ENCODE results near the gene THSD8. TPM values are rescaled to one million over a fixed set of nuclear protein-coding genes. Genes with fewer than 3 reads are reported as not detected.

THSD8 gene
- total RNA-seq, 1 donor from 2014 or later: 2.8 TPM

DNA sequence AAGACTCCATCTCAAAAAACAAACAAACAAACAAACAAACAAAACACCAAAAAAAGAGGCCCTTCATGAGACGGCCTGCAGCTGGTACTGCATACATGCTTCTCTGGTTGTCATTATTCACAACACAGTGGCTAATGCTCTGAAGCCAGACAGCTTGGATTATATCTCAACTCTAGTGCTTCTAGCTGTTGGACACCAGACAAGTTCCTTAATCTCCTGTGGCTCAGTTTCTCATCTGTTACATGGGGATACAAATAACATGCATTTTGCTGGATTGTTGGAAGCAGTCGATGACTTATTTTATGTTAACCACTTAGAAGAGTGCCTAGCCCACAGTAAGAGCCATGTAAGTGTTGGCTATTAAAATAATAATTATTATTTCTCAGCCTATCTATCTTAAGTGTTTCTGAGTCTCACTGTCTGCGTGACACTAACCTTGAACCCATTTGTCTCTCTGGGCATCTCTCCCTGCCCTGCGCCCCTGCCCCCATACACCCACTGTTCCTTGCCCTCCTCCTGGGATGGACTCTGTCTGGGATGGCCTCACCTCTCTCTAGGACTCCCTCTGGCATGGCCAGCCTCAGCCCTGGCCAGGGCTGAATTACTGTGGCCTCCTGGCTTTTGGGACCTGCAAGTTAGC is 13.7 kb upstream of the THSD8 start:
- Histone ChIP-seq H3K27ac (peak overlapping the region; percentile 100), H3K4me1 (peaks cover 62% of the 10 kb centered on the region), H3K36me3 (no peaks in the 10 kb centered on the region), H3K9me3 (no peaks in the 10 kb centered on the region), H3K4me3 (peak overlapping the region; percentile 88), H3K27me3 (no peaks in the 10 kb centered on the region)
- intact Hi-C loops (cut with DNase I): no loop called here
- no peak for DNase-seq
- no peak for TF ChIP-seq CTCF (IDR thresholded peaks at IDR 0.05)
- ATAC-seq: no peak

DNA sequence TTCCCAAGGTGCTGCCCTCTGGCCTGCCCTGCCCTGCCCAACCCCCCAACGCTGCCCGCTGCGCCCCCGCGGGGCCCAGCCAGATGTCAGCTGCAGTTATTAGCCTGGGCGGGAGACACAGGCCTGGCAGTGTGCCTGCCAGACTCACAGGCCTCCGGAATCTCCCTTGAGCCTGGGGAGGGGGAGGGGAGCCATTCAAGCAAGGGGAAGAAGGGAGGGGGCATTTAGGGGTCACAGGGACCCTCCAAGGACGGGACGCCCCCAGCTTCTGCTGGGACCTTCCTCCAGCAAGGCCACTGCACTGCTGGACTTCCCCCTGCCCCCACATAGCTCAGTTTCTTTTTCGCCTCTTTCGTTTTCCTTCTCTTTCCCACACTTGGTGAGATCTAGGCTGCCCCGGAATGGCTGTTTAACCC is 13.2 kb upstream of the THSD8 start:
- H3K9me3 ChIP-seq: no peaks in the 10 kb centered on the region
- H3K27me3 ChIP-seq: no peaks in the 10 kb centered on the region
- intact Hi-C loops (cut with DNase I): no loop called here
- peak; percentile 91 for DNase-seq
- peak overlapping the region; percentile 88 for H3K4me3 ChIP-seq
- no peaks in the 10 kb centered on the region for H3K36me3 ChIP-seq
- H3K27ac ChIP-seq: peak overlapping the region; percentile 100
- no peak for ATAC-seq
- no peak for TF ChIP-seq CTCF (IDR thresholded peaks at IDR 0.05)
- peaks cover 56% of the 10 kb centered on the region for H3K4me1 ChIP-seq

GRCh38 chr19:12789098-12789903 is 12.6 kb upstream of the THSD8 start:
- DNase-seq (no peak), ATAC-seq (no peak)
- Histone ChIP-seq H3K4me3 (peak overlapping the region; percentile 88), H3K36me3 (no peaks in the 10 kb centered on the region), H3K27ac (peak overlapping the region; percentile 100), H3K4me1 (peaks cover 50% of the 10 kb centered on the region), H3K9me3 (no peaks in the 10 kb centered on the region), H3K27me3 (no peaks in the 10 kb centered on the region)
- no peak for TF ChIP-seq CTCF (IDR thresholded peaks at IDR 0.05)
- intact Hi-C loops (cut with DNase I): no loop called here

DNA sequence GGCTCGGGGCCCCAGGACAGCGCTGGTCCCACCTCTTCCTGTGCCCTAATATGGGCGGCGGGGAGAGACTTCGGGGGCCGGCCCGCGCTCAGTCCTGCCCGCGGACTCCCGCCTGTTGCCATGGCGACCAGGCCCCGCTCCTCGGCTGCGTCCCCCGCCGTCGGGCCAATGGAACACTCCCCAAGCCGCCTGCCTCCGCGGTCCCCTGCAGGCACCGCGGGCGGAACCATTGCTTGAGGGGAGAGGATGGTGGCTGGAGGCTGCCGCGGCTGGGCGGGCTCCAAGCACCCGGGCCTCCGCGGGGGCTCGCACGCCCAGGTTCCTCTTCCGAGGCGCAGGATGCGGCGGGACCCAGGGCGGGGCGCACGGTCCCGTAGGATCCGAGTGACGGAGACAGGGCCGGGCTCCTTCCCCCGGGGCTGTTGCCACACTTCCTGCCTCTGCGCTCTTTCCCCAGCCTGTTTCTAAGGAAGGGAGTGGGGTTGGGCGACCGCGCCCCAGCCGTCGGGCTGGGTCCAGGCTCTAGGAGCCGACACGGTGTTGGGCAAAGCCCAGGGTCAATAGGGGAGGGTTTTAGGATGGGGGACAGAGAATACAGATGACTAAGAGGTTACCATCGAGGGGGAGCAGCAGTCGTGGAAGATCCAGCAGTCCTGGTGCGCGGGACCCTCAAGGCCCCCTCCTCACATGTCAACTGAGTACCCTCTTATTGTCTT is 11.8 kb upstream of the THSD8 start:
- Histone ChIP-seq H3K27me3 (no peaks in the 10 kb centered on the region), H3K4me1 (peaks cover 43% of the 10 kb centered on the region), H3K27ac (peak overlapping the region; percentile 100), H3K4me3 (peak overlapping the region; percentile 88), H3K36me3 (no peaks in the 10 kb centered on the region), H3K9me3 (no peaks in the 10 kb centered on the region)
- DNase-seq: peak; percentile 99
- TF ChIP-seq CTCF (IDR thresholded peaks at IDR 0.05): no peak
- peak; percentile 58 for ATAC-seq
- intact Hi-C loops (cut with DNase I): no loop called here

DNA sequence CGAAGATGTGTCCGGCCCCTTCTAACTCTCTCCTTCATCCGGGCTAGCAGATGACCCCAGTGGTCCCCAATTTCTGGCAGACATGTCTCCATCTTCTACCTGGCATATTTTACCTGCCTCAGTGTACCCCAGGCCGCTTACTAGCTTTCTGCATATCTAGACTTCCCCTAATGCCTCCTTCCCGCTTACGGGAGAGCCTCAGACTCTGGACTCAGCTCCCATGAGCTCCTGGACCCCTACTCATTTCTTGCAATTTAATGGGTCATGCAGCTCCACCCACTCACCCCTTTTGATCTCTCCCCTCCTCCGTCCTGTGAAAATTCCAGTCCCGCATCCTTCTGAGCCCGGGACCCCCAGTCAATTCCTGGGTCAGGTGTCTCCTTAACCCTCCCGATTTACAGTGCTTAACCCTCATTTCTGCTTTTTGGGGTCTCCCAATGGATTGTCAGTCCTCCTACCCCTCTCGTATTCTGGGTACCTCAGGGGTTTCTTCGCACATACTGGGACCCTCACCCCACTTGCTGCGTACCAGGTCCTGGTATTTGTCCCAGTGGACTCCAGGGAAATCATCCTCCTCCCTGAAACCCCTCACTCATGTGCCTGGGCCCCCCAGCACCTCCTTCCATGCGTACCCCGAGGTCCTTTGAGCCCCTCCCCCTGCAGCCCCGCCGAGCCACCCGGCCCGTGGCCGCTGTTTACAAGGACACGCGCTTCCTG is 11.1 kb upstream of the THSD8 start:
- no peak for ATAC-seq
- intact Hi-C loops (cut with DNase I): no loop called here

More for the DNA sequence above, 11.1 kb upstream of the THSD8 start:
- H3K4me1 ChIP-seq: peaks cover 39% of the 10 kb centered on the region
- TF ChIP-seq CTCF (IDR thresholded peaks at IDR 0.05): no peak
- no peak for DNase-seq
- H3K4me3 ChIP-seq: peak overlapping the region; percentile 88
- H3K27ac ChIP-seq: peak overlapping the region; percentile 100
- no peaks in the 10 kb centered on the region for H3K36me3 ChIP-seq
- no peaks in the 10 kb centered on the region for H3K9me3 ChIP-seq
- H3K27me3 ChIP-seq: no peaks in the 10 kb centered on the region

Data from upper lobe of right lung (tissue), 1 donor.